GM19351 (cell line): ENCODE measurements around the gene F2R.
"Not testable (repeated sequence)": the region's sequence is repeated elsewhere in the genome, so short reads cannot be mapped to it uniquely, and the experiment has no call there.

ENCODE experiments used
- ATAC-seq: cut with Tn5 transposase; IDR thresholded peaks from one replicate; pipeline ENCODE4 v1.9.1; 2021; ENCODE audit warnings: mild to moderate bottlenecking, moderate library complexity; ENCODE audit not compliant: unreplicated experiment

The F2R gene

DNA sequence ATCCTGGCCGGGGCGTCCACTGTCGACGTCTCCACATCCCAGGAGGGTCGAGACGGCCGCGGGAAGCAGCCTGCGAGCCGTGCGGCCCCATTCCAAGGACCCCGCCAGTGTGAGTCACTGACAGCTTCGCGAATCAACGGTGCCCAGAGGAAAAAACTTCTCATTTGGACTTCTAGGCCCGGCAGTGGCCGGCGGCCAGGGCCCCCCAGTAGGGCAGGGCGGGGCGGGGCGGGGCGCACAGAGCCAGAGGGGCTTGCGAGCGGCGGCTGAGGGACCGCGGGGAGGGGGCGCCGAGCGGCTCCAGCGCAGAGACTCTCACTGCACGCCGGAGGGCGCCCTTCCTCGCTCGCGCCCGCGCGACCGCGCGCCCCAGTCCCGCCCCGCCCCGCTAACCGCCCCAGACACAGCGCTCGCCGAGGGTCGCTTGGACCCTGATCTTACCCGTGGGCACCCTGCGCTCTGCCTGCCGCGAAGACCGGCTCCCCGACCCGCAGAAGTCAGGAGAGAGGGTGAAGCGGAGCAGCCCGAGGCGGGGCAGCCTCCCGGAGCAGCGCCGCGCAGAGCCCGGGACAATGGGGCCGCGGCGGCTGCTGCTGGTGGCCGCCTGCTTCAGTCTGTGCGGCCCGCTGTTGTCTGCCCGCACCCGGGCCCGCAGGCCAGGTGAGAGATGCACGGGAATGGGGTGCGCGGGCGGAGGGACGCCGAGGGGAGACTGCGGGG, at the start of gene F2R:
TSS of gene F2R (plus strand) at position 391 of the 720 bp plus-strand sequence. CDS start at position 573, 182 bp downstream.
- ATAC-seq, result peak; percentile 55

DNA sequence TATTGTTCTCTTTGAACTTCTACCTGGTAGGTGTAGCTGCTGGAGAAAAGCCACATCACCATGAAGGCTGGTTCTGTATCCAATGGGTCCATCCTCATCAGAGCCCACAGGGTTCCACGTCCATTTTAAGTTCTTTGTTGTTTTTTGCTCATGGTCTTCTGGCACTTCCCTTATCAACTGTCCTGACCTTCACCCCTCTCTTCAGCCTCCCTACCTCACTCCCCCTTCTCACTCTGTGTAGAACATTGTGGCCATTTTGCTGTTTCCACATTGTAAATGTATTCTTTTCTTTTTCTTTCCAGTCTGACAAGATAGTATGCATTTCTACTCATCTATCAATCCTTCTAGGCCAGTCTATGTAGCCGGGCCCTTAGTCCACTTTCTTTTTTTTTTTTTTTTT, 48.4 kb upstream of the F2R start:
- ATAC-seq, result no peak

DNA sequence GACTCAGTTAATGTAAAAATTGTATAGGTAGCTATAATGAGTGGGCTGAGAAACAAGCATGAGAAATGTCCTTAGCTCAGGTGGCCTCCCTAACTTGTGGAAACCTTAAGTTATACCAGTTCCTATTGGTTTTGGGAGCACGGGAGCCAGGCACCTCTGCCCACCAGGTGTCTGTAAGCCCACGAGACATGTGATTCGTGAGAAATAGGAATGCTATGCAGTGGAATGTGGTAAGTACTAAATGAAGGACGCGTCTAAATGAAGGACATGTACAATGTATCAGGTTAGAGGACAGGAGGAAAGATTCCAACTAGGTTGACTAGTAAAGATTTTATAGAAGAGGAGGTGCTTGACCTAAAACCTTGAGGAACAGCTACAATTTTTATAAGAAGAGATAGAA, 46.7 kb upstream of the F2R start:
- no peak for ATAC-seq

DNA sequence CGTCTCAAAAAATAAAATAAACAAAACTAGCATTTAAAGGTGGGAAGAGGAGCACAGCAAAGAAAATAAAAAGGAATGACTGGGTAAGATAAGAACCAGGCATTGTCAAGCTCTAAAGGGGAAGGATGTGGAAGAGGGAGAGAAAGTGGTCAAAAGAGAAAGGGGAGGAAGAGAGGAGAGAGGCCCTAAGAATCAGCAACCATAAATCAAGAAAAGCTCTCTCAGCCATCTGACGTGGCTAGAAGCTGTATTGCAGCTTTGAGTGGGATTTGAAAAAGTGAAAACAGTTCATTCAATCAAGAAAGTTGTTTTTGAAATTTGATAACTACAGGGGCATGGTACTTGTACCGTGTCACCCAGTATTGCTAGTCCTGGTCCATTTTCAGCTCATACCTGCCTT, 45.4 kb upstream of the F2R start:
- no peak for ATAC-seq

DNA sequence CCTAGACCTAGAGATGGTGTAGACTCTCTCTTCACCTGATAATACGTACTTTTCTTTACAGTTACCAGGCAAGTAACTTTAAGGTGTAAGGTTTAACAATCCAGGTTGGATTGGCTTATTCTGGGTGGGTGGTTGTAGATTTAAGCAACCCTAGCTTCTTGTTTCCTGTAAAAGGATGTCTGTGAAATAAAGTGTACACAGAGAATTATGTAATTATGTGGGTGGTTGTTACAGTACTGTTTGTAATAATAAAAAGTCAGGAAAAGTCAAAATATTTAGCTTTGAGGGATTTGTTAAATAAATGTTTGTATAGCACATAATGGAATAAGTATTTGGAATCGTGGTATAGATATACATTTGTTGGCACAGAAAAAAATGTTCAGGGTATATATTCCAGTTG, 43.7 kb upstream of the F2R start:
- ATAC-seq, result no peak

DNA sequence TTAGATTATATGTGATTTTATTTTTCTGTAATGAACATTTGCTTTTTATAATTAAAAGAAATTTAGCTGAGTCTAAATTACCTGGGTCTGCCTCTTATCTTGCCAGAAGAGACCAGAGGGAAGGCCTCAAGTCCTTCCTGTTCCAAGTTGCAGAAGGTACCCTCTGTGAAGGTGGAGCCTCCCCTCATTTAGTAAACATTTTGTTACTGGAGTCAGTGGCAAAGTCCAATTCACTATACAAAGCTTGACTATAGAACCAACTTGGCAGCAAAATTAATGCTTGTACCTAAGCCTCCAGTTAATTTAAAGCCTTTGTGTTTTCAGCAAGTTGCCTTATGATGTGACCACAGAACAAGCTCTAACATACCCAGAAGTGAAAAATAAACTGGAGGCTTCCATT, 42.8 kb upstream of the F2R start:
- no peak for ATAC-seq

DNA sequence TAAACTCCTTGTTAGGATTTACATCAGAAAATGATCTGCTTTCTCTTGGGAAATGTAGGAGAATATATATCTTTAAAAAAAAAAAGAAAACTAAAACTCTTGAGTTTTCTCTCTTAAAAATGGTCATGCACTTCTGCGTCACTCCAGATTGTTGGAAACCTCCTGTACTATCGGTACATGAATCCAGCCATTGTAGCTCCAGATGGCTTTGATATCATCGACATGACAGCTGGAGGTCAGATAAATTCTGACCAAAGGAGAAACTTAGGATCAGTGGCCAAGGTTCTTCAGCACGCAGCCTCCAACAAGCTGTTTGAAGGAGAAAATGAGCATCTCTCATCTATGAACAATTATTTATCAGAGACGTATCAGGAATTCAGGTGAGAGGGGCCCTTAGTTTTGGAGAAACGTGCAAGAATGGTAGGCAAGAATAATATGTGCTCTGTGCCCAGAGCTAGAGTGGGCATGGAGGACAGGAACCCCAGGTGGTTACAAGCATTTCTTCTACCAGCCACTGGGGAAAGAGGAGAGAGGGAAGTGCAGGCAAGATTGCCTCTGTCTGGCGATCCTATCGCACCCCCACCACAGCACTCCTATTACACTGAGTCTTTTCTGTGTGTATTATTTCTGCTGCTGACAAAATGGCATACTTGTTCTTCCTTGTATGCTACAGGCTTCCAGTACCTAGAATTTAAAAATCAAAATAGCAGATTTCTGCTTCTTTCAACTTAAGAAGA, 41.4 kb upstream of the F2R start:
- no peak for ATAC-seq

DNA sequence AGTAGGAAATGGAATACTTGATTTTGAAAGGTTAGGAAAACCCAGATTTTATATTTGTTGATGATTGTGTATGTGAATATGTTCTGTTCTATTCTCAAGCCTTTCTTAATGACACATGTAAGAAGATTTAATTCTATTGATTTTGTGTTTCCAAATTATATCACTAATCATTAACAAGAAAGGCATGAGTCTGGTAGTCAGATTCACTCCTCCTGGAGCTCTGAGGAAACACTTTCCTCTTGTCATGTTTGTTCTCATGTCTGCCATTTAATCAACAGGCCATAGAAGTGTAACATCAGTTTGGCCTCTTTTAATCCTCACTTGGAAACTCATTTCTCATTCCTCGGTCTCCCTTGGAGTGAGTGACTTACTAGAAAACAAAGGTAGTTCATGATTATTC, 40.6 kb upstream of the F2R start:
- ATAC-seq, result no peak

DNA sequence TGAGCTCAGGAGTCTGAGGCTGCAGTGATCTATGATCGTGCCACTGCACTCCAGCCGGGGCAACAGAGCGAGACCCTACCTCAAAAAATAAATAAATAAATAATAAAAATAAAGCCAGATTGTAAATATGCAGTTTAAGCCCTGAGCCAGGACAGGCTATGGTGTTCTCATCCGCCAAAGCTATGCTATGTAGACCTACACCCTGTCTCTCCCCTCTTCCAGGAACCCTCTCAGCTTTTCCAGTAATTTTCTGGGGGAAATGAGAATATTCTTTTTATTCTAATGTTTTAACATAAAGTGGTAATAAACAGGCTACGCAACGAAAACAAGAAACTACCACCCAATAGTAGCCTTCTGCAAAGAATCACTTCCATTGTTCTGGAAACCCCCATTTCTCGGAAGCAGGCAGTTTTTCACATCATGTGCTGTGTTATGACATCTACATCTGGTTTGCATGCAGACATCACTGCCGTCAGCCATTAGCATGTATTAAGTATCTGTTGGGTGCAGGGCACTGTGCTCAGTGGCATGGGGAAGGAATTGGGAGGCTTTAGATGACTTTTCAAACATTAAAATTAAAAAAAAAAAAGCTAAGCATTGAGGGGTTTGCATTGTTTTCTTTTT, 38.0 kb upstream of the F2R start:
- no peak for ATAC-seq

DNA sequence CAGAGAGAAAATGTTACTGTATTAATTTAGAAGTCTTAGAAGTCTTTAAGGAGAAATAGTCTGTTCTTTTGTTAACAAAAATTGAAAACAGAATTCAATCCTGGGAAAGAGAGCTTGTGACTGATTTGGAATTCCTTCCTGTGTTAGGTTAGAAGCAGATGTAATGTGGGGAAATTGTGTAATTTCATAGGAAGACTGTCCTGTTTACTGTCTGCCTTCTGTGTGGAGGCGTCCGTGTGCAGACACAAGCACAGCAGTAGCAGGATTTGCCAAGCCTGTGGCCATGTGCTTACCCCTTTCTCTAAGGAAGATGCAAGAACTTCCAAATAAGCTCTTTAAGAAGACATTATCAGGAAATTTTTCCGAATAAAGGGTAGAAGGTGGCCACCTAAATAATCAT, 36.7 kb upstream of the F2R start:
- no peak for ATAC-seq

DNA sequence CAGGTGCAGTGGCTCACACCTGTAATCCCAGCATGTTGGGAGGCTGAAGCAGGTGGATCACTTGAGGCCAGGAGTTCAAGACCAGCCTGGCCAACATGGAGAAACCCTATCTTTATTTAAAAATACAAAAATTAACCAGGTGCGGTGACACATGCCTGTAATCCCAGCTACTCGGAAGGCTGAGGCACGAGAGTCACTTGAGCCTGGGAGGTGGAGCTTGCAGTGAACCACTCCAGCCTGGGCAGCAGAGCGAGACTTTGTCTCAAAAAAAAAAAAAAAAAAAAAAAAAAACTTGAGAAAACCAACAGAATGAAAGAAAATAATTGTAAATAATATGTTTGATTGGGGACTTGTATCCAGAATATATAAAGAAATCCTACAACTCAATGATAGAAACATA, 35.1 kb upstream of the F2R start:
- ATAC-seq, result not testable (repeated sequence)

DNA sequence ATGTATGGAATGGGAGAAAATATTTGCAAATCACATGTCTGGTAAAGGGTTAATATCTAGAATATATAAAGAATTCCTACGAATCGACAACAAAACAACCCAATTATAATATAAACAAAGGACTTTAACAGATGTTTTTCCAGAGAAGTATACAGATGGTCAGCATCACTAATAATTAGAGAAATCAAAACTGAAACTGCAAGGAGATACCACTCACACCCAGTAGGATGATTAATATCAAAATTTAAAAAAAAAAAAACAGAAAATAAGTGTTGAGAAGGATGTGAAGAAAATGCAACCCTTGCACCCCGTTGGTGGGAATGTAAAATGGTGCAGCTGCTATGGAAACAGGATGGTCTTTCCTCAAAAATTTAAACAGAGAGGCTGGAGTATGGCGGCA, 34.6 kb upstream of the F2R start:
- no peak for ATAC-seq

DNA sequence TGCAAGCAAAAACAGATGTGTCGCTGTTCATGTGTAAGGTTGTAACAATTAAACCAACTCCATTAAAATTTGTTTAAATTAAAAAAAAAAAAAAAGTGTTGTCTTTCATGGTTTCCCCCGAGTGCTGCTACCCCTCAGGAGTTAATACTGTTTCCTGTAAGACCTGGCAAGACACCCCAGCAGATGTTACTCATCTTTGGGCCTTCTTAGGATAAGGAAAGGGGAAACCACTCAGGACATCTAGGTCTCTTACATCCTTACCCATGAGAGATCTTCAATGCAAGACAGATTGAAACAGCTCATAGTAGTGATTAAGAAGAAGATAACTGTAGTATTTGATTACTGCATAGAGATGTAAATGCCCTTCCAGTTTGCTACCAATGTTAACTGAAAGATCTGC, 33.5 kb upstream of the F2R start:
- no peak for ATAC-seq

DNA sequence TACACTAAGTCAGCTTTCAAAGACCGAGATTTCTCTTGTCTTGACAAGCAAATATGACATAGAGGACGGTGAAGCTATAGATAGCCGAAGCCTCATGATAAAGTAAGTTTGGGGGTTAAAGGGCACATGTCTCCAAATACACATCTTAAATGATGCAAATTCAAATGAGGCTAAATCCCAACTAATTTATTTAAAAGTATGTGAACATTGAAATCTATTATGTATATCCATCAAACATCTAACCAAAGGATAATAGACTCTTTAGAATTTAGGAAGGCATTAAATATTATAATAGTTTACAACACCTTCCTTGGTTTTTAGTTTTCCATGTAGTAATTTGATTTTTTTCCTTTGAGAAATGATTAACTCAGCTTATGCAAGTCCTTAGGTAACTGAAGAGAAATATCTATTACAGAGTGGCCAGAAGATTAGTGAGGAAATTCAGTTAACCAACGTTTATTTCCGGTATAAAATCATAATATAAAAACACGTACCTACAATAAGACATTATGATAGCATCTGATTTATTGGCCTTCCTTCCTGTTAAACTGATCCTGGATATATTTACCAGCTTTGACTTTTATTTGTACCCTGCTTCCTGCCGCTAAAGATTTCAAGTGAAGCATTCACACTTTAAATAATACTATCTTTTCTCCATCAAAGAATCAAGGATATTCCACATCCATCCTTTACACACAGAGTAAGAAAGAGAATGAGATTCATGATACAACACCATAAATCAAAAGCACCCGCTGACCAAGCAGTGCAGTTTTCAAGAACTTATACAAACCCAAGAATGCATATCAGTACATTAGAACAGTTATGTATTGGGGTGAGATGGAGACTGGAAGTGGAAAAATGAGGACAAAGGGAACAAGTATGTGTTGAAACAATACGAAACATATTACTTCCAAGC, 31.9 kb upstream of the F2R start:
- no peak for ATAC-seq

DNA sequence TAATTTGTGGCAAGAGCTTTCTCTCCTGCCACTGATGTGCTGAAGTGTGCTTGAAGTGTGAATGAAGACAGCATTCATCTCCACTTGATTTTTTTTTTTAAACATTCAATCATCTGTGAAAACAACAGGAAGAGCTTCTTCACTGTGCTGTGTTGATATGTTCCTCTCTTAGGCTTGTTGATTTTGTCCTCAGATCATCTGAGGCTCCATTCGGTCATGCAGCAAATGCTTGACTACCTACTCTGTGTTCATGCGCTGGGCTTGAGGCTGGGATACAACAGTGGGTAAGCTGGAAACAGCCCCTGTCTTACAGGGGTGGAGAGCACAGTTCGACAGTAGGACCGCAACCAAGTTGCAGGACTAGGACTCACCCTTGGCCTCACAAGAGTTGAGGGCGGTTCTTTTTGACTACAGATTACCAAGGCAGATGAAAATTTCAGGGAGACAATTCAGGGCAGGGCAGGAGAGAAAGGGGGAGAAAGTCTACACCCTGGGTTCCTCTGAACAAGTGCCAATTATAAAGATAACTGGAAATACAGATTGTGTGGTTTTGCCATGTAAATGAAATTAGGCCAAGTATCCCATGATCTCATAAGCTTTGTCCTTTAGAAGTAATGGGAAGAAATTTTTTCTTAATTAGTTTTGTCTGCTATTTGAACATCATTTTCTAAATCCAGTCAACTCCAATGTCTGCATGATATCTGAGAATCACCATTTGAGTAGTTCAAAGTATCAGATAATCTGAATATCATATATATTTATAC, 31.0 kb upstream of the F2R start:
- ATAC-seq, result no peak

DNA sequence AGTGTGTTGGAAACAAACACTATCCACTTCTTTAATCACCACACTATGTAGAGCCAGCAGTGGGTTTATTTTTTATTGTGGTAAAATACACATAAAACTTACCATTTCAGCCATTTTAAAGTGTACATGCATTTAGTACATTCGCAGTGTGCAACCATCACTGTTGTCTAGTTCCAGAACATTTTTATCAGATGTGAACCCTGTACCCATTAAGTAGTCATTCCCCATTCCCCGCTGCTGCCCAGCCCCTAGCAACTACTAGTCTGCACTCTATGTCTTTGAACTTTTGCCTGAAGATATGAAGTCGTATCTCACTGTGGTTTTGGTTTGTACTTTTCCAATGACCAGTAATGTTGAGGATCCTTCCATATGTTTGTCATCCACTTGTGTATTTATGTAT, 30.2 kb upstream of the F2R start:
- no peak for ATAC-seq

DNA sequence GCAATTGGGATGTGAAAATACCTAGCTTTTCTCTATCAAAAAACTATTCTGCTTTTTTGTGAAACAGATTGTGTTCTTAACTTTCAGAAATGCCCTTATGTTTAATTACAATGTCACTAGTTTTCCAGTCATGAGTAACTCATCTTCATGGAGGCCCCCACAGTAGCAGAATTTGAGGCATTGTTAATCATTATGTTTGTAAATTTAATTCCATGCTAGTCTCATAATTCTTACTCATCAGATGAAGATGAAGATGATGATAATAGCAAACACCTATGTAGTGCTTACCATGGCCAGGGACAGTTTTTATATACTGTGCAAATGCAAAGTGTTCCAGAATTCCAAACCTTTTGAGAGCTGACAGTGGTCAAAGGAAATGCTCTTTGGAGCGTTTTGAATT, 27.7 kb upstream of the F2R start:
- no peak for ATAC-seq

DNA sequence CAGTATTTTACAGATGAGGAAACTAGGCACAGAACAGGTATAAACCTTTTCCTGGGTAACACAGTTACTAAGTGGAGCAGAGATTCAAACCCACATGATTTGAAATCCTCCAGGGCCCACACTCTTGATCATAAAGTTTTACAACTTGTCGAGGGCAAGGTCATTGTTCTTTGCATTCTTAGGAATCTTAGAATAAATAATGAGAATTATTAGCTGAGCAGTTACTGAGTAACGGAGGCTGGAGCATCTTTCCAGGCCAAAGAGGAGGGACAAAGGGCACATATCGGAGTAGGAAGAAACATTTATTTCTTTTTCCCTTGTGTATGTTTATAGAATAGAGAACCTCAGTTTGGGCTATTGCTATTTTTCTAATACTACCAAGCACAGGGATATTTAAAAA, 27.1 kb upstream of the F2R start:
- no peak for ATAC-seq

DNA sequence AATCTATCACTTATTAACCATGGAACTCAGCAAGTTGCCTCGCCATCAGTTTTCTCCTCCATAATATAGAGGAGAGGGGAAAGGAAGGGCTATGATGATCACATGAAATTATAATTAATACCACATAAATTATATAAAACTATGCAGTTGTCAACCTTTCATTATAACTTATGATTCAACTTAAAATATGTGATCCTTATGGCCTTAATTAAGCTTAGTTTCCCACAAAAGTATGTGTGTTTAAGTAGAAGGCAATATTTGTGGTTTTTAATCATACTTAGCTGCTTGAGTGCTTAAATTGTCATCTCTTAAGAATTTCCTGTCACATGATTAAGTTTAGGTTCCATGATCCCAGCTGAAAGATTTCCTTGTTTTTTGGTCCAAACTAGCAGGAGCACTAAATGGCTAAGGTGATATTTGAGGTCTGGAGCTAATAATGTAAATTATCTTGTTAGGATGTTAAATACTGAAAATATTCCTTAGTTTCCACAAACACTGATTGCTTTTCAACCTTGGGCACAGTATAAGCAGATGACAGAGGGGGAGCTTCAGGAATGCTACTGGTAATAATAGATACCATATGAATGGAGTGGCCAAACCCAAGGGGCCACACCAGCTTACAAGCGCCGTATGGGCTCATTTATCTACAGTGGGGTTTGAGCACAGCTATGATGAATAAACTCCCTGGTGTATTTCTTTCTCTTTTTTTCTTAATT, 26.4 kb upstream of the F2R start:
- ATAC-seq, result no peak
